Loucy (cell line): Measurements from ENCODE around the gene GCK.

Experiments
- EZH2phosphoT487 ChIP-seq: fragments of 200-600 bp; IDR thresholded peaks from 2 replicates; pipeline ENCODE4 v1.6.1; 2018; ENCODE audit warnings: antibody characterized with exemption, mild to moderate bottlenecking, moderate library complexity, borderline replicate concordance
- TF ChIP-seq, protein P1 (sequence below): fragments of 200-600 bp; sonication (generic); conservative IDR thresholded peaks from 2 replicates; pipeline ENCODE4 v1.5.1; 2014; ENCODE audit warnings: mild to moderate bottlenecking, antibody characterized with exemption, low read length

DNA sequence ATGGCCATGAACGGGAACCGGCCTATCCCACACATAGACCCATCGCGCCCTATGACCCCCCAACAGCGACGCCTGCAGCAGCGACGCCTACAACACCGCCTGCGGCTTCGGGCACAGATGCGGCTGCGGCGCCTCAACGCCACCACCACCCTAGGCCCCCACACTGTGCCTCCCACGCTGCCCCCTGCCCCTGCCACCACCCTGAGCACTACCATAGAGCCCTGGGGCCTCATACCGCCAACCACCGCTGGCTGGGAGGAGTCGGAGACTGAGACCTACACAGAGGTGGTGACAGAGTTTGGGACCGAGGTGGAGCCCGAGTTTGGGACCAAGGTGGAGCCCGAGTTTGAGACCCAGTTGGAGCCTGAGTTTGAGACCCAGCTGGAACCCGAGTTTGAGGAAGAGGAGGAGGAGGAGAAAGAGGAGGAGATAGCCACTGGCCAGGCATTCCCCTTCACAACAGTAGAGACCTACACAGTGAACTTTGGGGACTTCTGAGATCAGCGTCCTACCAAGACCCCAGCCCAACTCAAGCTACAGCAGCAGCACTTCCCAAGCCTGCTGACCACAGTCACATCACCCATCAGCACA, 75.4 kb downstream of the GCK start:
- TF ChIP-seq, protein P1, sequence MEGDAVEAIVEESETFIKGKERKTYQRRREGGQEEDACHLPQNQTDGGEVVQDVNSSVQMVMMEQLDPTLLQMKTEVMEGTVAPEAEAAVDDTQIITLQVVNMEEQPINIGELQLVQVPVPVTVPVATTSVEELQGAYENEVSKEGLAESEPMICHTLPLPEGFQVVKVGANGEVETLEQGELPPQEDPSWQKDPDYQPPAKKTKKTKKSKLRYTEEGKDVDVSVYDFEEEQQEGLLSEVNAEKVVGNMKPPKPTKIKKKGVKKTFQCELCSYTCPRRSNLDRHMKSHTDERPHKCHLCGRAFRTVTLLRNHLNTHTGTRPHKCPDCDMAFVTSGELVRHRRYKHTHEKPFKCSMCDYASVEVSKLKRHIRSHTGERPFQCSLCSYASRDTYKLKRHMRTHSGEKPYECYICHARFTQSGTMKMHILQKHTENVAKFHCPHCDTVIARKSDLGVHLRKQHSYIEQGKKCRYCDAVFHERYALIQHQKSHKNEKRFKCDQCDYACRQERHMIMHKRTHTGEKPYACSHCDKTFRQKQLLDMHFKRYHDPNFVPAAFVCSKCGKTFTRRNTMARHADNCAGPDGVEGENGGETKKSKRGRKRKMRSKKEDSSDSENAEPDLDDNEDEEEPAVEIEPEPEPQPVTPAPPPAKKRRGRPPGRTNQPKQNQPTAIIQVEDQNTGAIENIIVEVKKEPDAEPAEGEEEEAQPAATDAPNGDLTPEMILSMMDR = no peak
- TF ChIP-seq EZH2phosphoT487 = no peak
